Lung (tissue), 12 donors: Measurements from ENCODE around the gene EPHB1. TPM values are rescaled to one million over a fixed set of nuclear protein-coding genes. Genes with fewer than 3 reads are reported as not detected.

Experiments used
- ATAC-seq: fragments of 200-7000 bp; cut with Tn5 transposase; one replicate; pipeline ENCODE4 v1.9.1; 2020; ENCODE audit warnings: moderate number of reproducible peaks; ENCODE audit not compliant: insufficient read depth, low FRiP score
- DNase-seq, 3 donors: peaks; one replicate each; pipeline ENCODE4 v3.0.0-alpha.2; 2013 to 2017
- H3K27ac ChIP-seq, 2 donors: one replicate each; pipeline ENCODE4 v1.5.1; 2013; ENCODE audit warnings: mild to moderate bottlenecking in 2 of 2, moderate library complexity in 2 of 2, control low read depth in 1 of 2, inconsistent platforms in 1 of 2, low read depth in 1 of 2, low read length in 1 of 2
- H3K27me3 ChIP-seq, 3 donors: one replicate each; pipeline ENCODE4 v1.5.1; 2013; ENCODE audit warnings: low read length in 2 of 3; ENCODE audit not compliant: control insufficient read depth in 3 of 3, insufficient read depth in 3 of 3
- H3K36me3 ChIP-seq, 4 donors: one replicate each; pipeline ENCODE4 v1.5.1; 2013; ENCODE audit warnings: low read length in 4 of 4, mild to moderate bottlenecking in 1 of 4, moderate library complexity in 1 of 4; ENCODE audit not compliant: control insufficient read depth in 4 of 4, insufficient read depth in 4 of 4
- H3K4me1 ChIP-seq, 5 donors: one replicate each; pipeline ENCODE4 v1.5.1; 2013; ENCODE audit warnings: low read length in 5 of 5, mild to moderate bottlenecking in 2 of 5, moderate library complexity in 1 of 5; ENCODE audit not compliant: control insufficient read depth in 5 of 5, insufficient read depth in 5 of 5
- H3K4me3 ChIP-seq: one replicate; pipeline ENCODE4 v1.5.1; 2013; ENCODE audit warnings: mild to moderate bottlenecking, control low read depth, moderate library complexity
- H3K9ac ChIP-seq, 2 donors: one replicate each; pipeline ENCODE4 v1.5.1; 2013; ENCODE audit warnings: low read length in 2 of 2, control low read depth in 1 of 2; ENCODE audit not compliant: insufficient read depth in 1 of 2
- H3K9me3 ChIP-seq, 4 donors: one replicate each; pipeline ENCODE4 v1.5.1; 2013; ENCODE audit warnings: low read length in 3 of 4, mild to moderate bottlenecking in 1 of 4, moderate library complexity in 1 of 4; ENCODE audit not compliant: control insufficient read depth in 4 of 4, insufficient read depth in 3 of 4
- WGBS, 2 donors: extraction: QIAGEN DNeasy Blood & Tissue Kit; methylation state at CpG; one replicate each; pipeline ENCODE4 v1.1.7; 2013; 5-methylcytosine and 5-hydroxymethylcytosine counted together
- polyA plus RNA-seq, 2 donors: library from polyadenylated mRNA; stranded (reverse); fragments of 200-250 nt; gene quantifications; one replicate each; pipeline ENCODE4 v1.2.1, GENCODE V29; 2013
- total RNA-seq, 2 donors: library from RNA; depleted of rRNA in 1 of 2; stranded (reverse); fragments of >200 nt in 1 of 2; gene quantifications; one replicate each; pipeline ENCODE4 v1.2.1, GENCODE V29; 2014 to 2021
- TF ChIP-seq, protein P1 (sequence below): IDR thresholded peaks from 2 replicates; pipeline ENCODE4 v1.5.1; 2012; ENCODE audit warnings: mild to moderate bottlenecking; ENCODE audit errors: control extremely low read depth, extremely low read depth
- donor health status: control.
- donor health status: control.
- donor health status: Bipolar disorder and iron deficiency.
- donor health status: healthy.
- donor health status: DM: yes; HTN: yes; CAD: no.

The EPHB1 gene
- total and polyA plus RNA-seq, 4 donors = 0.30 to 6.3 (median 2.1) TPM

DNA sequence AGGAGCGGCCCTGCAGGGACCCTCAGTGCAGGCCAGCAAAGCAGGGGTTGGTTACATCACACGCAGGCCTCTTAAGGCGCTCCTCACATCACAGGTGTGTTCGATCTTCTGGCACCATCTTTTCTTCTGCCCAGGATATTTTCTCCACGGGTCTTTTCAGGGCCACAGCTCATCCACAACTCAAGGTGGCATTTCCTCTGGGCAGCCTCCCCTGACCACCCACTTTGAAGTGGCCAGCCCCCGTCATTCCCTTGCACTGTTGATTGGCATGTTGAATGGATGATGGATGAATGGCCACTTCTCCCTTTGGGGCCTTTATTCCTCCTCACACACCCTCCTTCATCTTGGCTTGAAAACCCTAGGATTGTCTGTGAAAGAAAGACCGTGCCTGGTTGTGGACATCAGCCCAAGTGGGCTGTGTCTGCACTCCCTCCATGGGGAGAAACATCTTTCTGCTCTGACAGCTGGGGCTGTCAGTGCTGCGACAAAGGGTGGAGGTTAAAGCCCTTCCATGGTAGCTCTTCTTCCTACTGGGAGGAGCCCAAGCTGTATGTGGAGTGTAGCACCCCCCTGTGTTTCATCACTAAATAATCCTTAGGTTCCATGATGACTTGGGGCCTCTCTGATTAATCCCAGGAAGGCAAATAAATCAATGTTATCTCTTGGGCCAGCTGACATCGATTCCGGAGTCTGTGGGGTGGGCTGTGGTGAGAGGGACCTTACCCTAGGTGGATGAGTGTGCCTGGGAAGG, 102.5 kb downstream of the EPHB1 start:
- no peaks in the 10 kb centered on the region for H3K36me3 ChIP-seq
- 85 to 87% methylated on average over 10 of the region's 10 CpGs for WGBS, 2 donors
- TF ChIP-seq, protein P1, sequence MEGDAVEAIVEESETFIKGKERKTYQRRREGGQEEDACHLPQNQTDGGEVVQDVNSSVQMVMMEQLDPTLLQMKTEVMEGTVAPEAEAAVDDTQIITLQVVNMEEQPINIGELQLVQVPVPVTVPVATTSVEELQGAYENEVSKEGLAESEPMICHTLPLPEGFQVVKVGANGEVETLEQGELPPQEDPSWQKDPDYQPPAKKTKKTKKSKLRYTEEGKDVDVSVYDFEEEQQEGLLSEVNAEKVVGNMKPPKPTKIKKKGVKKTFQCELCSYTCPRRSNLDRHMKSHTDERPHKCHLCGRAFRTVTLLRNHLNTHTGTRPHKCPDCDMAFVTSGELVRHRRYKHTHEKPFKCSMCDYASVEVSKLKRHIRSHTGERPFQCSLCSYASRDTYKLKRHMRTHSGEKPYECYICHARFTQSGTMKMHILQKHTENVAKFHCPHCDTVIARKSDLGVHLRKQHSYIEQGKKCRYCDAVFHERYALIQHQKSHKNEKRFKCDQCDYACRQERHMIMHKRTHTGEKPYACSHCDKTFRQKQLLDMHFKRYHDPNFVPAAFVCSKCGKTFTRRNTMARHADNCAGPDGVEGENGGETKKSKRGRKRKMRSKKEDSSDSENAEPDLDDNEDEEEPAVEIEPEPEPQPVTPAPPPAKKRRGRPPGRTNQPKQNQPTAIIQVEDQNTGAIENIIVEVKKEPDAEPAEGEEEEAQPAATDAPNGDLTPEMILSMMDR = no peak

GRCh38 chr3:134898181-134898754, 103.2 kb downstream of the EPHB1 start:
- Histone ChIP-seq H3K9me3 (peaks cover 0 to 1% (median 0%) of the 10 kb centered on the region in 4 donors), H3K27me3 (no peaks in the 10 kb centered on the region), H3K27ac (no peak overlapping the region), H3K4me1 (no peaks in the 10 kb centered on the region), H3K9ac (no peak overlapping the region), H3K36me3 (no peaks in the 10 kb centered on the region), H3K4me3 (no peak overlapping the region)
- 83 to 90% methylated on average over 7 of the region's 7 CpGs for WGBS, 2 donors
- ATAC-seq (no peak), DNase-seq (no peak)
- TF ChIP-seq, protein P1 = no peak

More for the DNA sequence above, 102.5 kb downstream of the EPHB1 start:
- H3K27ac ChIP-seq = no peak overlapping the region
- no peak overlapping the region for H3K4me3 ChIP-seq
- H3K4me1 ChIP-seq = no peaks in the 10 kb centered on the region
- peaks cover 0 to 1% (median 0%) of the 10 kb centered on the region in 4 donors for H3K9me3 ChIP-seq
- no peaks in the 10 kb centered on the region for H3K27me3 ChIP-seq
- ATAC-seq (no peak), DNase-seq (no peak)
- no peak overlapping the region for H3K9ac ChIP-seq

- Histone ChIP-seq H3K9me3 (peaks cover 0 to 1% (median 0%) of the 10 kb centered on the region in 4 donors), H3K27me3 (no peaks in the 10 kb centered on the region), H3K4me1 (peaks cover 0 to 9% (median 0%) of the 10 kb centered on the region in 5 donors), H3K36me3 (no peaks in the 10 kb centered on the region), H3K9ac (no peak overlapping the region), H3K27ac (no peak overlapping the region), H3K4me3 (no peak overlapping the region)
- TF ChIP-seq, protein P1 = no peak
- no peak for ATAC-seq
- DNase-seq = no peak
- WGBS, 2 donors = 89 to 95% methylated on average over 1 of the region's 1 CpG
Observed at GRCh38 chr3:134899786-134900185, 104.7 kb downstream of the EPHB1 start.
